Upper lobe of left lung (tissue), 6 donors: Measurements from ENCODE around the gene B4GALNT3. TPM values are rescaled to one million over a fixed set of nuclear protein-coding genes. Genes with fewer than 3 reads are reported as not detected.
A peak's percentile ranks its signal among the peaks of the same experiment; 100 is the strongest.

ENCODE experiments used
- ATAC-seq, 2 donors: fragments of 200-7000 bp; cut with Tn5 transposase; one replicate each; pipeline ENCODE4 v1.9.1; 2022; ENCODE audit warnings: mild to moderate bottlenecking in 2 of 2, moderate library complexity in 2 of 2; ENCODE audit not compliant: low FRiP score in 2 of 2
- DNase-seq, 2 donors: peaks; one replicate each; pipeline ENCODE4 v3.0.0-alpha.2; 2019 to 2020
- H3K27ac ChIP-seq, 4 donors: fragments of 200-600 bp; sonication (generic); one replicate each; pipeline ENCODE4 v1.5.1; 2016 to 2019
- H3K27me3 ChIP-seq, 4 donors: fragments of 200-600 bp; sonication (generic); one replicate each; pipeline ENCODE4 v1.5.1; 2017 to 2019
- H3K36me3 ChIP-seq, 4 donors: fragments of 200-600 bp; sonication (generic); one replicate each; pipeline ENCODE4 v1.5.1; 2016 to 2019
- H3K4me1 ChIP-seq, 4 donors: fragments of 200-600 bp; sonication (generic); one replicate each; pipeline ENCODE4 v1.5.1; 2018 to 2019
- H3K4me3 ChIP-seq, 4 donors: fragments of 200-600 bp; sonication (generic); one replicate each; pipeline ENCODE4 v1.5.1; 2017 to 2019; ENCODE audit warnings: mild to moderate bottlenecking in 2 of 4, moderate library complexity in 1 of 4
- H3K9me3 ChIP-seq, 4 donors: fragments of 200-600 bp; sonication (generic); one replicate each; pipeline ENCODE4 v1.5.1; 2018 to 2019
- EP300 ChIP-seq, 4 donors: sonication (generic); formaldehyde crosslinking; IDR thresholded peaks; one replicate each; pipeline ENCODE4 v1.5.1; 2017; ENCODE audit warnings: antibody characterized with exemption in 4 of 4, control low read depth in 2 of 4
- POLR2A ChIP-seq, 4 donors: fragments of 450-650 bp; IDR thresholded peaks; one replicate each; pipeline ENCODE4 v1.5.1; 2016 to 2017; ENCODE audit warnings: antibody characterized with exemption in 4 of 4, mild to moderate bottlenecking in 2 of 4
- POLR2AphosphoS5 ChIP-seq, 2 donors: sonication (generic); formaldehyde crosslinking; IDR thresholded peaks; one replicate each; pipeline ENCODE4 v1.5.1; 2017; ENCODE audit warnings: antibody characterized with exemption in 2 of 2
- WGBS, 2 donors: methylation state at CpG; one replicate each; pipeline ENCODE4 v1.1.5; 2017 to 2018; 5-methylcytosine and 5-hydroxymethylcytosine counted together
- total RNA-seq, 6 donors: library from RNA; depleted of rRNA in 4 of 6; stranded (reverse); fragments of >200 nt in 4 of 6; gene quantifications; one replicate each; pipeline versions ENCODE4 v1.1.0 to v1.2.1, GENCODE V29; 2016 to 2021
- TF ChIP-seq, protein P1 (sequence below), 6 experiments: fragments of 450-650 bp in 4 of 6; fragments of 200-600 bp in 2 of 6; sonication (generic) in 2 of 6; IDR thresholded peaks; one replicate each; pipeline ENCODE4 v1.5.1; 2016 to 2019; ENCODE audit warnings: antibody characterized with exemption in 6 of 6
- donor health status: DM: no; HTN: no; CAD: no; lungs with moderate emphysema.
- donor health status: DM: no; HTN: yes; CAD: no; lungs with severe emphysema.

The B4GALNT3 gene
- total RNA-seq, 6 donors from 2014 or later, result 22.2 to 36.0 (median 26.9) TPM

DNA sequence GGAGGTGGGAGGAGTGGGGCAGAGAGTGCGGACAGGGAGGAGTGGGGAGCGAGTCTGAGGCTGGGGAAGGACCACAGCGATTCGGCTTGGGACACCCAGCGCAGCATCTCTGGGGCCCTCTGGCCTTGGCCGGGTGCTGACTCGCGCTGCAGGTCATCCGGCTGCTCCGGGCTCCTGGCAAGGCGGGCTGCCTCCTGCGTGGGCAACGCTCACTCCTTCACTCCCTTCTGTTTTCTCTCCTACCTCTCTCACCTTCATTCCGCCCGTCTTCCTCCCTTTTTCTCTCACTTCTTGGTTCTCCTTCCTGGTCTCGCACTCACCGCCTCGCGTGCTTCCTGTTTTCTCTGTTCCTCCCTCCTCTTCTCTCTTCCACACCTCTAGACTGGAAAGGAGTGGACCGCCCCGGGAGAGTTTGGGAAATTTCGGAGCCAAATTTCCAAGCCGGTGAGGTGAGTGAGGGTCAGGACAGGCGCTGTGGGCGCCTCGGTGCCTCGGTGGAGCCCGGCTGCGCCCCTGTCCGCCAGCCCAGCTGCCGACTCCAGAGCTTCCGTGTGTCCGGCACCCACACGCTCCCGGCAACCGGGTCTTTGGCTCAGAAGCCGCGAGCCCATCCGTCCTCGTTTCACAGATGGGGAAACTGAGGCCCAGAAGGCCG is 86.7 kb downstream of the B4GALNT3 start:
- ATAC-seq (peak in 1 of 2 donors; percentile 17), DNase-seq (peak in 1 of 2 donors; percentile 48)
- TF ChIP-seq EP300 (IDR thresholded peaks at IDR 0.05) (no peak), POLR2AphosphoS5 (IDR thresholded peaks at IDR 0.05) (no peak), POLR2A (IDR thresholded peaks at IDR 0.05) (no peak)
- TF ChIP-seq, protein P1, sequence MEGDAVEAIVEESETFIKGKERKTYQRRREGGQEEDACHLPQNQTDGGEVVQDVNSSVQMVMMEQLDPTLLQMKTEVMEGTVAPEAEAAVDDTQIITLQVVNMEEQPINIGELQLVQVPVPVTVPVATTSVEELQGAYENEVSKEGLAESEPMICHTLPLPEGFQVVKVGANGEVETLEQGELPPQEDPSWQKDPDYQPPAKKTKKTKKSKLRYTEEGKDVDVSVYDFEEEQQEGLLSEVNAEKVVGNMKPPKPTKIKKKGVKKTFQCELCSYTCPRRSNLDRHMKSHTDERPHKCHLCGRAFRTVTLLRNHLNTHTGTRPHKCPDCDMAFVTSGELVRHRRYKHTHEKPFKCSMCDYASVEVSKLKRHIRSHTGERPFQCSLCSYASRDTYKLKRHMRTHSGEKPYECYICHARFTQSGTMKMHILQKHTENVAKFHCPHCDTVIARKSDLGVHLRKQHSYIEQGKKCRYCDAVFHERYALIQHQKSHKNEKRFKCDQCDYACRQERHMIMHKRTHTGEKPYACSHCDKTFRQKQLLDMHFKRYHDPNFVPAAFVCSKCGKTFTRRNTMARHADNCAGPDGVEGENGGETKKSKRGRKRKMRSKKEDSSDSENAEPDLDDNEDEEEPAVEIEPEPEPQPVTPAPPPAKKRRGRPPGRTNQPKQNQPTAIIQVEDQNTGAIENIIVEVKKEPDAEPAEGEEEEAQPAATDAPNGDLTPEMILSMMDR (IDR thresholded peaks at IDR 0.05), result no peak
- 70 to 76% methylated on average over 41 of the region's 41 CpGs for WGBS, 2 donors
- H3K4me3 ChIP-seq, result no peak overlapping the region
- H3K9me3 ChIP-seq, result no peaks in the 10 kb centered on the region
- H3K27me3 ChIP-seq, result no peaks in the 10 kb centered on the region
- peak overlapping the region in 1 of 4 donors; percentile 58 for H3K27ac ChIP-seq
- H3K4me1 ChIP-seq, result peaks cover 3 to 13% (median 6%) of the 10 kb centered on the region in 4 donors
- peaks cover 0 to 2% (median 0%) of the 10 kb centered on the region in 4 donors for H3K36me3 ChIP-seq

DNA sequence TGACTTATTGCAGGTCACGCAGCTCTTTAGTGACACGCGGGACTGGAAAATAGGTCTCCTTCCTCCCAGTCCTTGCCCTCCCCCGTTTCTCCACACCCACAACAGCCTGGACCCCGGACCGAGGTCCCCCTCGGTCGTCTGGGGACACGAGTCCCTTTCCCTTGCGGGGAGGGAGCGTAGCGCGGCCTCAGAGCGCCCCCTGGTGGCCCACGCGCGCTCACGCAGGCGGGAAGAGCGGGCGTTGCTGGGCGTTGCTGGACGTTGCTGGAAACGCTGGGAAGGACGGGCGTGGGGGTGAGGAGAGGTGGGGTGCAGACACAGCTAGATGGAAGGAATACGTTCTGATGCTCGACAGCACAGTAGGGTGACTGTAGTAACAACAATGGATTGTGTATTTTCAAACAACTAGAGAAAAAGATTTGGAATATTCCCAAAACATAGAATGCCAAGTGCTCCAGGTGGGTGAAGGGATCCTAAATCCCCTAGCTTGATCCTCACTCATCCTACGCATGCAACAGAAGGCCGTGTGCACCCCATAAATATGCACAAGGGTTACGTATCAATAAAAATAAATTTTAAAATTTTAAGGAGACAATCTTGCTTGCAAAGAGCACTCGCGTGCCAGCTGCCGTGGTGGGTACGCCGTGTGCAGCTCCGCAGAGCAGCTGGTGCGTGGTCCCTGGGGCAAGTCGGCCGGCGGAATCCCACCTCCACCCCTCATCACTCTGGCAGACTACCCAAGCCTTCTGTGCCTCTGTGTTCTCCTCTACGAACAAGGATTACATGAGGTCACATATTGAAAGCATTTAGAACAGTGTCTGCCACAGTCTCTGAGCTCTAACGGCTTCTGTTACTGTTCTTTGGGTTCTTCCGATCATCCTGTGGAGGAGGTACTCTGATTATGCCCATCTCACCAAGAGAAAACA is 87.4 kb downstream of the B4GALNT3 start:
- peak overlapping the region in 1 of 4 donors; percentile 58 for H3K27ac ChIP-seq
- ATAC-seq, result peak; percentile 89 to 92
- H3K4me1 ChIP-seq, result peaks cover 3 to 13% (median 6%) of the 10 kb centered on the region in 4 donors
- H3K4me3 ChIP-seq, result no peak overlapping the region
- no peak for TF ChIP-seq POLR2AphosphoS5 (IDR thresholded peaks at IDR 0.05)
- TF ChIP-seq, protein P1 (IDR thresholded peaks at IDR 0.05), result peak; percentile 95 to 99 (median 98)
- peak; percentile 64 to 95 for DNase-seq
- H3K9me3 ChIP-seq, result no peaks in the 10 kb centered on the region
- 31 to 58% methylated on average over 24 to 44 of the region's 44 CpGs for WGBS, 2 donors
- peaks cover 0 to 2% (median 0%) of the 10 kb centered on the region in 4 donors for H3K36me3 ChIP-seq
- no peaks in the 10 kb centered on the region for H3K27me3 ChIP-seq

DNA sequence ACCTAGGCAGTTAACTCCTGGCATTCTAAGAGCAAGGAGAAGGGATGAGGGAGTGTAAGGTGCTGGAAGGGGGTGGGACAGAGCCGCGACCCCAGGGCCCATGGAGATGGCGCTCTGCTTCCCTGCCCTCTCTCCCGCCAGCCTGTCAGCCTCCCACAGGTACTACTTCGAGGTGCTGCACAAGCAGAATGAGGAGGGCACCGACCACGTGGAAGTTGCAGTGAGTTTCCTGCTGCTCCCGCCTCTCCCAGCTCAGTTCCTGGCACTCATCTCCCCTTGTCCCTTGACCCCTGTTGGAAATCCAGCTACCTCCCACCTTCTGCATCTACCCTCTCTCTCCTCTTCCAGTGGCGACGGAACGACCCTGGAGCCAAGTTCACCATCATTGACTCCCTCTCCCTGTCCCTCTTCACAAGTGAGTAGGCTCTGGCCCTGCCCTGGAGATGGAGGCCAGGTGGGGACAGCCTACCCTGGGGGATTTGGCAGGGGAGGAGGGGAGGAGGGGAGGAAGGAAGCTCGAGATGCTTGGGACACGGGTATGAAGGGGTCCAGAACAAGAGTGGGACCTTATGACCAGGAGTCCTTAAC is 88.2 kb downstream of the B4GALNT3 start:
- DNase-seq (no peak), ATAC-seq (no peak)
- WGBS, 2 donors, result 61 to 72% methylated on average over 13 of the region's 13 CpGs
- Histone ChIP-seq H3K4me1 (peaks cover 3 to 13% (median 6%) of the 10 kb centered on the region in 4 donors), H3K36me3 (peaks cover 0 to 2% (median 0%) of the 10 kb centered on the region in 4 donors), H3K27me3 (no peaks in the 10 kb centered on the region), H3K9me3 (no peaks in the 10 kb centered on the region), H3K4me3 (no peak overlapping the region), H3K27ac (no peak overlapping the region)
- no peak for TF ChIP-seq POLR2A (IDR thresholded peaks at IDR 0.05)
- TF ChIP-seq, protein P1 (IDR thresholded peaks at IDR 0.05), result no peak
- TF ChIP-seq EP300 (IDR thresholded peaks at IDR 0.05), result no peak
- TF ChIP-seq POLR2AphosphoS5 (IDR thresholded peaks at IDR 0.05), result no peak

DNA sequence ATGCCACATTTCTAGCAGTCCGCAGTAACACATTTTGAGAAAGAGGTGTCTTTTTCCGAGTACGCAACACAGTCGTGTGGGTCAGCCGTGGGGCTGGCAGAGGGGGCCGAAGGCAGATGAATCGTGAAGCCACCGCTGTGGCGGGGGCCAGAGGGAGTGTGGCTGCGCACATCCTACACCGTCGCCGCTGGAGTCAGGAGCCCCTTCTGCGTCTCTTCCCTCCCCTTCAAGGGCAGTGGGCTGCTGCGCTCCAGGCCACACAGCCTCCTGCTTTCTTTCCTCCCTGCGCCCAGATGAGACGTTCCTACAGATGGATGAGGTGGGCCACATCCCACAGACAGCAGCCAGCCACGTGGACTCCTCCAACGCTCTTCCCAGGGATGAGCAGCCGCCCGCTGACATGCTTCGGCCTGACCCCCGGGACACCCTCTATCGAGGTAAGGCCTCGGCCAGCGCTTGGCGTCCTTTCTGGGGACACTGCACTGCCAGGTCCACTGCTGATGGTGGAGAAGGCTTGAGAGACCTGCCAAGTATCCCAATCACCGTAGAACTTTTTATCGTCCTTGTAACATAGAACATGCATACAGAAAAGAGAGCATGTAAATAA is 89.8 kb downstream of the B4GALNT3 start:
- Histone ChIP-seq H3K27ac (no peak overlapping the region), H3K36me3 (peaks cover 0 to 2% (median 0%) of the 10 kb centered on the region in 4 donors), H3K9me3 (no peaks in the 10 kb centered on the region), H3K27me3 (no peaks in the 10 kb centered on the region), H3K4me3 (no peak overlapping the region), H3K4me1 (peaks cover 3 to 24% (median 6%) of the 10 kb centered on the region in 4 donors)
- ATAC-seq (no peak), DNase-seq (no peak)
- TF ChIP-seq POLR2A (IDR thresholded peaks at IDR 0.05) (no peak), POLR2AphosphoS5 (IDR thresholded peaks at IDR 0.05) (no peak), EP300 (IDR thresholded peaks at IDR 0.05) (no peak)
- TF ChIP-seq, protein P1 (IDR thresholded peaks at IDR 0.05), result no peak
- 87 to 94% methylated on average over 19 to 29 of the region's 29 CpGs for WGBS, 2 donors
